Activated CD8-positive, alpha-beta memory T cell treated with anti-CD3 and anti-CD28 coated beads, Interleukin-2, amount 10 ng/mL, durations not matched to agents 7 days and 5 days (primary cell): ENCODE data around the gene RAB39B. TPM values are rescaled to one million over a fixed set of nuclear protein-coding genes. Genes with fewer than 3 reads are reported as not detected.
"Not testable (repeated sequence)": the region's sequence is repeated elsewhere in the genome, so short reads cannot be mapped to it uniquely, and the experiment has no call there.

Experiments used
- ATAC-seq: fragments of 150-1000 bp; cut with Tn5 transposase; one replicate; pipeline ENCODE4 v1.10.0; 2021; ENCODE audit warnings: moderate library complexity
- CTCF ChIA-PET: fragments of 350-600 bp; sonication (Branson Sonifier 250); formaldehyde crosslinking; loops from one replicate; lab custom pipeline; 2021; ENCODE audit warnings: antibody characterized with exemption; lab: Charles Lee
- DNase-seq: peaks from one replicate; pipeline ENCODE4 v3.0.0-alpha.2; 2020
- H3K27ac Mint-ChIP-seq: one replicate; pipeline ENCODE4 v1.8.0; 2021; ENCODE audit warnings: mild to moderate bottlenecking, mixed read lengths
- H3K27me3 Mint-ChIP-seq: one replicate; pipeline ENCODE4 v1.8.0; 2021; ENCODE audit warnings: mixed read lengths
- H3K36me3 Mint-ChIP-seq: one replicate; pipeline ENCODE4 v1.8.0; 2021; ENCODE audit warnings: mild to moderate bottlenecking, mixed read lengths
- H3K4me1 Mint-ChIP-seq: one replicate; pipeline ENCODE4 v1.8.0; 2021; ENCODE audit warnings: mixed read lengths
- H3K4me3 Mint-ChIP-seq: one replicate; pipeline ENCODE4 v1.8.0; 2021; ENCODE audit warnings: mild to moderate bottlenecking, moderate library complexity, mixed read lengths
- H3K9me3 Mint-ChIP-seq: one replicate; pipeline ENCODE4 v1.8.0; 2022; ENCODE audit warnings: low read depth, mixed read lengths
- total RNA-seq, 2 experiments: library from RNA; stranded (reverse); gene quantifications; one replicate each; pipeline ENCODE4 v1.2.3, GENCODE V29; 2021

The RAB39B gene
- total RNA-seq = 10 to 100 TPM in 1 of 2 experiments, 1 to 10 TPM in 1; 9.4 to 12.9 TPM

DNA sequence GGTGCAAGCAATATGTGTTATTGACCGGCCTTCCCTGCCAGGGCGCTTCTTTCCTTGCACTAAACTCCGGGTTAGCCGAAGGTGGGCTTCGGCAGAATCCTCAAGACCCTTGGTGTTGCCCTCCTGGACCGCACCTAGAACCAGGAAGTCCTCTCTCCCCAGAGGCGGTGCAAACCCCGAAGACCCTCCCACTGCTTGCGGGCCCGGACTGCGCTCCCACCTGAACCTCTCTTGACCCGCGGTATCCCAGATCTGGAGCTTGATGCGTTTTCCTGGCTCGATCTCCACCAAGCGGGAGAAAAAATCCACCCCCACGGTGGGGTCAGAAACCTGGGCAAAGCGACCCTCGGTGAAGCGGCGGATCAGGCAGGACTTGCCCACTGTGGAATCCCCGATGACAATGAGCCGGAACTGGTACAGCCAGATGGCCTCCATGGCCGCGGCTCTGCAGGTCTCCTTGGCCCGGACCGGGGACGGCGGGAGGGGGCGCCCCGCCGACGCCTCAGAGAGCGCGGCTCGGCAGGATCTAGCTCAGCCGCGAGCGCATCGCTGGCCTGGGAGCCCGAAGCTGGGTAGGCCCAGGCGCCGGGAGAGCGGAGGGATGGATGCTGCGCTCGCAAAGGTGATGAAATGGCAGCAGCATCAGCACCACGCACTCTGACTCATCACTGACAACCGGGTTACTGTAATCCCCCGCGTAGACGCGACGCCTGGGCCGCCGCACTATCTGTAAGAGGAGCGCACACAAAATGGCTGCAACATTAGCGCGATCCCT is at the start of gene RAB39B:
RAB39B (minus strand) TSS at position 638 of the 775 bp plus-strand sequence; CDS start at position 435, 203 bp downstream.
- ATAC-seq (peak; percentile 96), DNase-seq (peak; percentile 85)
- Mint-ChIP-seq H3K4me1 (peaks cover 18% of the 10 kb centered on the region), H3K9me3 (no peaks in the 10 kb centered on the region), H3K27me3 (no peaks in the 10 kb centered on the region), H3K36me3 (peaks cover 11% of the 10 kb centered on the region), H3K4me3 (peak within 1 kb of the TSS; percentile 86), H3K27ac (peak within 1 kb of the TSS; percentile 90)
- CTCF ChIA-PET = no interaction called here

GRCh38 chrX:155313766-155314165 is 49.5 kb upstream of the RAB39B start:
- DNase-seq (no peak), ATAC-seq (no peak)
- H3K4me3 Mint-ChIP-seq = no peak overlapping the region
- H3K27me3 Mint-ChIP-seq = peaks cover 2% of the 10 kb centered on the region
- H3K9me3 Mint-ChIP-seq = no peaks in the 10 kb centered on the region
- no peak overlapping the region for H3K27ac Mint-ChIP-seq
- H3K36me3 Mint-ChIP-seq = no peaks in the 10 kb centered on the region
- CTCF ChIA-PET = interaction anchor here (1.3 kb wide), 1 partner anchor 14 kb away, joined by 3 read pairs; no protein-coding TSS in a partner anchor
- H3K4me1 Mint-ChIP-seq = peaks cover 2% of the 10 kb centered on the region

GRCh38 chrX:155293771-155294170 is 29.5 kb upstream of the RAB39B start:
- H3K4me3 Mint-ChIP-seq = no peak overlapping the region
- CTCF ChIA-PET = no interaction called here
- H3K9me3 Mint-ChIP-seq = no peaks in the 10 kb centered on the region
- no peak for DNase-seq
- no peaks in the 10 kb centered on the region for H3K4me1 Mint-ChIP-seq
- no peaks in the 10 kb centered on the region for H3K36me3 Mint-ChIP-seq
- ATAC-seq = no peak
- no peaks in the 10 kb centered on the region for H3K27me3 Mint-ChIP-seq
- H3K27ac Mint-ChIP-seq = no peak overlapping the region

DNA sequence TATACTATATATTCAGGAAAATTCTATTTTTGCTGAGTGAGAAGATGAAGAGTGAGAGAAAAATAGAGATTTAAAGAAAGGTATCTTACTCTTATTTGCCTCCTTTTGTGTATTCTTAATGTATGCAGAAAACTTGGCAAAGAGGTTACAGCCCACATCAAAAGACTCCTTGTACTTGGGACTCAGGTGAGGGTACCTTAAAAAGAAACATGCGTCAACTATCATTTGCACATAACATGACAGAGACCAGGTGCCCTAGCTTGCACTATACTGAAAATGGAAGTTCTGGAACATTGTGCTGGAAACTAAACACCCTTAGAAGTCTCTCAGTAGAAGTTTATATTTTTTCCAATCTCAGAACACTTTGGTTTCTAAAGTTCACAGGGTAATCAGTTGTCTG is 15.6 kb upstream of the RAB39B start:
- Mint-ChIP-seq H3K36me3 (no peaks in the 10 kb centered on the region), H3K27me3 (no peaks in the 10 kb centered on the region), H3K27ac (no peak overlapping the region), H3K4me3 (no peak overlapping the region), H3K9me3 (no peaks in the 10 kb centered on the region), H3K4me1 (peaks cover 4% of the 10 kb centered on the region)
- CTCF ChIA-PET = no interaction called here
- ATAC-seq (no peak), DNase-seq (no peak)

DNA sequence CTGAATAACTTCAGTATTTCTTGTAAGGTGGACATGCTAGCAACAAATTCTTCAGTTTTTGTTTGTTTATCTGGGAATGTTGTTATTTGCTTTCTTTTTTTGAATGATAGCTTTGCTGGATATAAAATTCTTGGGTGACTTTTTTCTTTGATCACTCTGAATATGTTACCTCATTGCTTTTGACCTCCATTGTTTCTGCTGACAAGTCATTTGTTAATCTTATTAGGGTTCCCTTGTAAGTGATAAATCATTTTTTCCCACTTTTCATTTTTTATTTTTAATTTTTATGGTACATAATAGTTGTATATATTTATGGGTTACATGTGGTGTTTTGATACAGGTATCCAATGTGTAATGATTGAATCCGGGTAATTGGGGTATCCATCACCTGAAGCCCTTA is 6.7 kb upstream of the RAB39B start:
- H3K4me3 Mint-ChIP-seq = no peak overlapping the region
- ATAC-seq (no peak), DNase-seq (no peak)
- no peak overlapping the region for H3K27ac Mint-ChIP-seq
- H3K9me3 Mint-ChIP-seq = peaks cover 3% of the 10 kb centered on the region
- H3K36me3 Mint-ChIP-seq = no peaks in the 10 kb centered on the region
- CTCF ChIA-PET = no interaction called here
- no peaks in the 10 kb centered on the region for H3K4me1 Mint-ChIP-seq
- no peaks in the 10 kb centered on the region for H3K27me3 Mint-ChIP-seq

GRCh38 chrX:155267995-155268394 is 3.7 kb upstream of the RAB39B start:
- H3K4me3 Mint-ChIP-seq, DNase-seq, H3K4me1 Mint-ChIP-seq, CTCF ChIA-PET, H3K9me3 Mint-ChIP-seq, H3K36me3 Mint-ChIP-seq, H3K27ac Mint-ChIP-seq, ATAC-seq, H3K27me3 Mint-ChIP-seq: not testable (repeated sequence)

DNA sequence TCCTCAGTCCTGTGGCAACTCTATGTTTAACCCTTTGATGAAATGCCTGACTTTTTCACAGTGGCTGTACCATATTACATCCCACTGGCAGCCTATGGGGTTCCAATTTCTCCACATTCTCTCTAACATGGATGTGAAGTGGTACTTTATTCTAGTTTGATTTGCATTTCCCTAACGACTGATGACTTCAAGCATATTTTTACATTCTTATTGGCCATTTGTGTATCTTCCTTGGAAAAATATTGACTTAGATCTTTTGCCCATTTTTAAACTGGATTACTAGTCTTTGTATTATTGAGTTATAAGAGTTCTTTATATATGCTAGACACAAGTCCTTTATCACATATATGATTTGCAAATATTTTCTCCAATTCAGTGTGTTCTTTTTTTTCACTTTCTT is 2.1 kb upstream of the RAB39B start:
- CTCF ChIA-PET = no interaction called here
- H3K4me3 Mint-ChIP-seq = no peak overlapping the region
- H3K4me1 Mint-ChIP-seq = peaks cover 18% of the 10 kb centered on the region
- DNase-seq = no peak
- peaks cover 2% of the 10 kb centered on the region for H3K36me3 Mint-ChIP-seq
- no peak for ATAC-seq
- no peaks in the 10 kb centered on the region for H3K27me3 Mint-ChIP-seq
- H3K27ac Mint-ChIP-seq = no peak overlapping the region
- peaks cover 1% of the 10 kb centered on the region for H3K9me3 Mint-ChIP-seq

- peaks cover 11% of the 10 kb centered on the region for H3K36me3 Mint-ChIP-seq
- no peak for DNase-seq
- H3K4me1 Mint-ChIP-seq = peaks cover 18% of the 10 kb centered on the region
- CTCF ChIA-PET = no interaction called here
- peak overlapping the region; percentile 90 for H3K27ac Mint-ChIP-seq
- no peaks in the 10 kb centered on the region for H3K9me3 Mint-ChIP-seq
- ATAC-seq = peak; percentile 40
- no peaks in the 10 kb centered on the region for H3K27me3 Mint-ChIP-seq
- H3K4me3 Mint-ChIP-seq = peak overlapping the region; percentile 86
These were observed 1.1 kb downstream of the RAB39B start for GRCh38 chrX:155262970-155263754.

DNA sequence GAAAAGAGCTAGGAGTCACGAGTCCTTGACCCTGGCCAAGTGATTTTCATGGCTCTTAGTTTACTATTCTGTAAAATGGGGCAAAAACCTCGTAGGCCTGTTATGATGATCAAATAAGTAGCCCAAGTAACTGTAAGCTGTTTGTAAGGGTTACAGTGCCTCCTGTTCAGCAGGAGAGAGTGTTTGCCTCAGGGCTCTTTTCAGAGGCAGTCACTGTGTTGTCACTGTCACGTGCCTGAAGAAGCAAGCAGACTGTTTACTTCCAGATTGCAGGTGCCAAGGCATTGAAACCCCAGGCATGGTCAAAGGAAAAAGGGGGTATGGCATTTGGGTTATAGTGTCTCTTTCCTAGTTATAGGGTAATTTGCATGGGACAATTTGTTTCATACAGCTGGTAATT is 4.5 kb downstream of the RAB39B start:
- Mint-ChIP-seq H3K27me3 (no peaks in the 10 kb centered on the region), H3K27ac (no peak overlapping the region), H3K9me3 (no peaks in the 10 kb centered on the region), H3K4me3 (no peak overlapping the region), H3K36me3 (peaks cover 11% of the 10 kb centered on the region), H3K4me1 (peaks cover 16% of the 10 kb centered on the region)
- ATAC-seq = no peak
- DNase-seq = no peak
- CTCF ChIA-PET = no interaction called here

GRCh38 chrX:155251391-155251790 is 12.9 kb downstream of the RAB39B start:
- Mint-ChIP-seq H3K36me3 (no peaks in the 10 kb centered on the region), H3K9me3 (no peaks in the 10 kb centered on the region), H3K27ac (no peak overlapping the region), H3K27me3 (no peaks in the 10 kb centered on the region), H3K4me1 (no peaks in the 10 kb centered on the region), H3K4me3 (no peak overlapping the region)
- DNase-seq = no peak
- CTCF ChIA-PET = no interaction called here
- no peak for ATAC-seq

DNA sequence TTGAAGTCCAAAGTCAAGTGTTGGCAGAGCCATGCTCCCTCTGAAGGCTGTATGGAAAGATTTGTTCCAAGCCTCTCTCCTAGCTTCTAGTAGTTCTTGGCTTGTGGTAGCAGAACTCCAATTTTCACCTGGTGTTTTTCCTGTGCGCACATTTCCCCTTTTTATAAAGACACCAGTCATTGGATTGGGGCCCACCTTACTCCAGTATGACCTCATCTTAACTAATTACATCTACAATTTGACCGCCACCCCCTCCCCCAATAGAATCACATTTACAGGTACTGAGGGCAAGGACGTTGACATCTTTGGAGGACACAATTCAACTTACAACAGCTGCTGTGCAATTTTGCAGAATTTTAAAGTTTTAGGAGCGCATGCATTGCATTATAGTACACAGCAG is 16.8 kb downstream of the RAB39B start:
- H3K4me1 Mint-ChIP-seq = no peaks in the 10 kb centered on the region
- no peaks in the 10 kb centered on the region for H3K9me3 Mint-ChIP-seq
- peaks cover 6% of the 10 kb centered on the region for H3K36me3 Mint-ChIP-seq
- no peak overlapping the region for H3K27ac Mint-ChIP-seq
- H3K4me3 Mint-ChIP-seq = no peak overlapping the region
- H3K27me3 Mint-ChIP-seq = no peaks in the 10 kb centered on the region
- DNase-seq = no peak
- CTCF ChIA-PET = no interaction called here
- ATAC-seq = no peak

DNA sequence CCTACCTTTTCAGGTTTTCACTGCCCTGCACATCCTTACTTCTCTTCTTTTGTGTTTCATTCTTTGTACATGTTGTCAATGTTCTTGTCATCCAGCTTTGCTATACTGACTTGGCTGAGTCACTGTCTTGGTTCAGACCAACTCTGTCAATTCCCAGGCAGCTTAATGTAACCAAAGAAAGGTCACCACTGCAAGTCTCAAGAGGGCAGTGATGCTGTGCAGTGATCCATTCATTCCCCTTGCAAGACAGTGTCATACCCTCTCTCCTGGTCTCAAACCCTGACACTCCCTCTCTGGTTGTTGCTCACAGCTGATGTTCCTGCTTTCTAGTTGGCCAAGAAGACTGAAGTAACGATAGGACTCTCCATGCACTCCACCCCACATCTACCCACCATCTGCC is 17.5 kb downstream of the RAB39B start:
- Mint-ChIP-seq H3K9me3 (no peaks in the 10 kb centered on the region), H3K4me3 (no peak overlapping the region), H3K4me1 (no peaks in the 10 kb centered on the region), H3K36me3 (peaks cover 6% of the 10 kb centered on the region), H3K27me3 (no peaks in the 10 kb centered on the region), H3K27ac (no peak overlapping the region)
- no peak for DNase-seq
- no peak for ATAC-seq
- CTCF ChIA-PET = interaction anchor here (1.9 kb wide), 1 partner anchor 329 kb away, joined by 5 read pairs; no protein-coding TSS in a partner anchor

DNA sequence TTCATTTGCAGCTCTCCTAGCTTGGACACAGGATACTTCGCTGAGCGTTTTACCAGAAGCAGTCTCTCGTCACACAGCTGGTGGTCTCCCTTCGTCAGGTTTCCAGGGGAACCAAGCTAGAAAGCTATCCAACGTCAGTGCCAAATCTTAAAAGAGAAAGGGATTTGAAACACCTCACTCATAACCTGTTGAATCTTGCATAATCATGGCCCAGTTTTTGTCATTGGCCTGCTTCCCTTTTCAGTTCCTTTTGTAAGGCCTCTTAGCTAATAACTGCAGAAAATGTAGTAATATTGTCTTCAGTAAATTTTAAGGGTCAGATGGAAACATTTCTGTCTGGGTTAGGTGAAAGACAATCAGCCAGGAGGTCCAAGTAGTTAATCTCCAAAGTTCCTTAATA is 22.0 kb downstream of the RAB39B start:
- no peak overlapping the region for H3K4me3 Mint-ChIP-seq
- DNase-seq (no peak), ATAC-seq (no peak)
- H3K27me3 Mint-ChIP-seq = no peaks in the 10 kb centered on the region
- peaks cover 14% of the 10 kb centered on the region for H3K36me3 Mint-ChIP-seq
- H3K27ac Mint-ChIP-seq = no peak overlapping the region
- H3K4me1 Mint-ChIP-seq = no peaks in the 10 kb centered on the region
- CTCF ChIA-PET = no interaction called here
- no peaks in the 10 kb centered on the region for H3K9me3 Mint-ChIP-seq

GRCh38 chrX:155237719-155238118 is 26.6 kb downstream of the RAB39B start:
- H3K27me3 Mint-ChIP-seq = no peaks in the 10 kb centered on the region
- DNase-seq = no peak
- no peak overlapping the region for H3K27ac Mint-ChIP-seq
- no peaks in the 10 kb centered on the region for H3K9me3 Mint-ChIP-seq
- ATAC-seq = no peak
- H3K4me3 Mint-ChIP-seq = no peak overlapping the region
- H3K4me1 Mint-ChIP-seq = peaks cover 4% of the 10 kb centered on the region
- CTCF ChIA-PET = no interaction called here
- peaks cover 25% of the 10 kb centered on the region for H3K36me3 Mint-ChIP-seq
